SK-N-SH treated with all-trans-retinoic acid at 6 μM for 48 hours (cell line): ENCODE data around the gene SCN8A.

ENCODE experiments used
- ARNTL ChIP-seq: fragments of 450-650 bp; formaldehyde crosslinking; IDR thresholded peaks from 2 replicates; pipeline ENCODE4 v1.5.0; 2020; ENCODE audit warnings: low read depth, mild to moderate bottlenecking, moderate library complexity, borderline replicate concordance
- ESRRG ChIP-seq: fragments of 250-450 bp; sonication (Bioruptor Pico); IDR thresholded peaks from 2 replicates; pipeline ENCODE4 v1.6.1; 2021; ENCODE audit warnings: mild to moderate bottlenecking
- ISL1 ChIP-seq: fragments of 250-450 bp; sonication (Bioruptor Pico); IDR thresholded peaks from 2 replicates; pipeline ENCODE4 v2.1.2; 2022; ENCODE audit warnings: mild to moderate bottlenecking, moderate library complexity
- PPARA ChIP-seq: fragments of 250-450 bp; sonication (Bioruptor Pico); IDR thresholded peaks from 2 replicates; pipeline ENCODE4 v1.5.0; 2020; ENCODE audit warnings: mild to moderate bottlenecking, borderline replicate concordance
- RARB ChIP-seq: fragments of 250-450 bp; sonication (Bioruptor Pico); IDR thresholded peaks from 2 replicates; pipeline ENCODE4 v1.8.0; 2021; ENCODE audit warnings: mild to moderate bottlenecking, moderate library complexity
- TOX ChIP-seq: fragments of 250-450 bp; sonication (Bioruptor Pico); IDR thresholded peaks from 2 replicates; pipeline ENCODE4 v1.8.0; 2021; ENCODE audit warnings: mild to moderate bottlenecking, moderate library complexity, borderline replicate concordance
- ZC3H10 ChIP-seq: fragments of 250-450 bp; sonication (Bioruptor Pico); IDR thresholded peaks from 2 replicates; pipeline ENCODE4 v1.5.1; 2021; ENCODE audit warnings: mild to moderate bottlenecking, moderate library complexity
- ZFP3 ChIP-seq: fragments of 250-450 bp; sonication (Bioruptor Pico); IDR thresholded peaks from 2 replicates; pipeline ENCODE4 v1.5.0; 2020; ENCODE audit warnings: mild to moderate bottlenecking, moderate library complexity
- ZFP30 ChIP-seq: fragments of 450-650 bp; formaldehyde crosslinking; IDR thresholded peaks from 2 replicates; pipeline ENCODE4 v1.5.0; 2022; ENCODE audit warnings: mild to moderate bottlenecking, moderate library complexity
- TF ChIP-seq, protein P1 (sequence below): fragments of 250-450 bp; sonication (Bioruptor Pico); IDR thresholded peaks from 2 replicates; pipeline ENCODE4 v1.8.0; 2020; ENCODE audit warnings: mild to moderate bottlenecking, moderate library complexity, borderline replicate concordance
- TF ChIP-seq, protein P2 (sequence below): fragments of 250-450 bp; sonication (Bioruptor Pico); IDR thresholded peaks from 2 replicates; pipeline ENCODE4 v1.5.1; 2020; ENCODE audit warnings: low read depth, mild to moderate bottlenecking, moderate library complexity
- TF ChIP-seq, protein P3 (sequence below): fragments of 250-450 bp; sonication (Bioruptor Pico); IDR thresholded peaks from 2 replicates; pipeline ENCODE4 v1.5.1; 2021; ENCODE audit warnings: mild to moderate bottlenecking, moderate library complexity
- TF ChIP-seq, protein P4 (sequence below): fragments of 250-450 bp; sonication (Bioruptor Pico); IDR thresholded peaks from 2 replicates; pipeline ENCODE4 v1.5.0; 2020; ENCODE audit warnings: mild to moderate bottlenecking, moderate library complexity
- TF ChIP-seq, protein P5 (sequence below): fragments of 250-450 bp; sonication (Bioruptor Pico); IDR thresholded peaks from 2 replicates; pipeline ENCODE4 v1.8.0; 2021; ENCODE audit warnings: low read depth, mild to moderate bottlenecking, moderate library complexity, borderline replicate concordance

DNA sequence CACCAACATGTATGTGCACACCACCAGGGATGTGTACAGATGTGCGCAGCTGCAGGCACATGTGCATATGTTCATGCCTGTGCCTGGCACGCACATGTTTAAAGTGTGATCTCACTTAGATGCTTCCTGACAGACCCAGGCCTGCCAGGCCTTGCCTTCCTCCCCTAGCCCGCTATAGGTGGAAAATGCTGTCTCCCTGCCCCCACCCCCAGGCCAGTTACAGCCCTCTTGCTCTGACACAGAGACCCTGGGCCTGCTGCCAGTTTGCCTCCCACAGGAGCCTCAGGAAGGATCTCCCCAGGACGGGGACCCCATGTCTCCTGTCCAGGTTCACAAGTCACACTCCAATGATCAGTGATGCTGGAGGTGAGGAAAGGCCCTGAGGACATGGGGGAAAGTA, 235.8 kb downstream of the SCN8A start:
- TF ChIP-seq, protein P1, sequence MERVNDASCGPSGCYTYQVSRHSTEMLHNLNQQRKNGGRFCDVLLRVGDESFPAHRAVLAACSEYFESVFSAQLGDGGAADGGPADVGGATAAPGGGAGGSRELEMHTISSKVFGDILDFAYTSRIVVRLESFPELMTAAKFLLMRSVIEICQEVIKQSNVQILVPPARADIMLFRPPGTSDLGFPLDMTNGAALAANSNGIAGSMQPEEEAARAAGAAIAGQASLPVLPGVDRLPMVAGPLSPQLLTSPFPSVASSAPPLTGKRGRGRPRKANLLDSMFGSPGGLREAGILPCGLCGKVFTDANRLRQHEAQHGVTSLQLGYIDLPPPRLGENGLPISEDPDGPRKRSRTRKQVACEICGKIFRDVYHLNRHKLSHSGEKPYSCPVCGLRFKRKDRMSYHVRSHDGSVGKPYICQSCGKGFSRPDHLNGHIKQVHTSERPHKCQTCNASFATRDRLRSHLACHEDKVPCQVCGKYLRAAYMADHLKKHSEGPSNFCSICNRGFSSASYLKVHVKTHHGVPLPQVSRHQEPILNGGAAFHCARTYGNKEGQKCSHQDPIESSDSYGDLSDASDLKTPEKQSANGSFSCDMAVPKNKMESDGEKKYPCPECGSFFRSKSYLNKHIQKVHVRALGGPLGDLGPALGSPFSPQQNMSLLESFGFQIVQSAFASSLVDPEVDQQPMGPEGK (CRISPR knock-in tag): no peak
- no peak for TF ChIP-seq ESRRG (CRISPR knock-in tag)
- no peak for TF ChIP-seq TOX (CRISPR knock-in tag)
- TF ChIP-seq, protein P2, sequence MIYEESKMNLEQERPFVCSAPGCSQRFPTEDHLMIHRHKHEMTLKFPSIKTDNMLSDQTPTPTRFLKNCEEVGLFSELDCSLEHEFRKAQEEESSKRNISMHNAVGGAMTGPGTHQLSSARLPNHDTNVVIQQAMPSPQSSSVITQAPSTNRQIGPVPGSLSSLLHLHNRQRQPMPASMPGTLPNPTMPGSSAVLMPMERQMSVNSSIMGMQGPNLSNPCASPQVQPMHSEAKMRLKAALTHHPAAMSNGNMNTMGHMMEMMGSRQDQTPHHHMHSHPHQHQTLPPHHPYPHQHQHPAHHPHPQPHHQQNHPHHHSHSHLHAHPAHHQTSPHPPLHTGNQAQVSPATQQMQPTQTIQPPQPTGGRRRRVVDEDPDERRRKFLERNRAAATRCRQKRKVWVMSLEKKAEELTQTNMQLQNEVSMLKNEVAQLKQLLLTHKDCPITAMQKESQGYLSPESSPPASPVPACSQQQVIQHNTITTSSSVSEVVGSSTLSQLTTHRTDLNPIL (CRISPR knock-in tag): no peak
- no peak for TF ChIP-seq ZFP30 (CRISPR knock-in tag)
- no peak for TF ChIP-seq ISL1 (CRISPR knock-in tag)
- TF ChIP-seq ARNTL (CRISPR knock-in tag): no peak
- TF ChIP-seq ZFP3: no peak
- TF ChIP-seq RARB (CRISPR knock-in tag): no peak
- TF ChIP-seq, protein P3, sequence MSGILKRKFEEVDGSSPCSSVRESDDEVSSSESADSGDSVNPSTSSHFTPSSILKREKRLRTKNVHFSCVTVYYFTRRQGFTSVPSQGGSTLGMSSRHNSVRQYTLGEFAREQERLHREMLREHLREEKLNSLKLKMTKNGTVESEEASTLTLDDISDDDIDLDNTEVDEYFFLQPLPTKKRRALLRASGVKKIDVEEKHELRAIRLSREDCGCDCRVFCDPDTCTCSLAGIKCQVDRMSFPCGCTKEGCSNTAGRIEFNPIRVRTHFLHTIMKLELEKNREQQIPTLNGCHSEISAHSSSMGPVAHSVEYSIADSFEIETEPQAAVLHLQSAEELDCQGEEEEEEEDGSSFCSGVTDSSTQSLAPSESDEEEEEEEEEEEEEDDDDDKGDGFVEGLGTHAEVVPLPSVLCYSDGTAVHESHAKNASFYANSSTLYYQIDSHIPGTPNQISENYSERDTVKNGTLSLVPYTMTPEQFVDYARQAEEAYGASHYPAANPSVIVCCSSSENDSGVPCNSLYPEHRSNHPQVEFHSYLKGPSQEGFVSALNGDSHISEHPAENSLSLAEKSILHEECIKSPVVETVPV (CRISPR knock-in tag): no peak
- TF ChIP-seq PPARA (CRISPR knock-in tag): no peak
- TF ChIP-seq, protein P4, sequence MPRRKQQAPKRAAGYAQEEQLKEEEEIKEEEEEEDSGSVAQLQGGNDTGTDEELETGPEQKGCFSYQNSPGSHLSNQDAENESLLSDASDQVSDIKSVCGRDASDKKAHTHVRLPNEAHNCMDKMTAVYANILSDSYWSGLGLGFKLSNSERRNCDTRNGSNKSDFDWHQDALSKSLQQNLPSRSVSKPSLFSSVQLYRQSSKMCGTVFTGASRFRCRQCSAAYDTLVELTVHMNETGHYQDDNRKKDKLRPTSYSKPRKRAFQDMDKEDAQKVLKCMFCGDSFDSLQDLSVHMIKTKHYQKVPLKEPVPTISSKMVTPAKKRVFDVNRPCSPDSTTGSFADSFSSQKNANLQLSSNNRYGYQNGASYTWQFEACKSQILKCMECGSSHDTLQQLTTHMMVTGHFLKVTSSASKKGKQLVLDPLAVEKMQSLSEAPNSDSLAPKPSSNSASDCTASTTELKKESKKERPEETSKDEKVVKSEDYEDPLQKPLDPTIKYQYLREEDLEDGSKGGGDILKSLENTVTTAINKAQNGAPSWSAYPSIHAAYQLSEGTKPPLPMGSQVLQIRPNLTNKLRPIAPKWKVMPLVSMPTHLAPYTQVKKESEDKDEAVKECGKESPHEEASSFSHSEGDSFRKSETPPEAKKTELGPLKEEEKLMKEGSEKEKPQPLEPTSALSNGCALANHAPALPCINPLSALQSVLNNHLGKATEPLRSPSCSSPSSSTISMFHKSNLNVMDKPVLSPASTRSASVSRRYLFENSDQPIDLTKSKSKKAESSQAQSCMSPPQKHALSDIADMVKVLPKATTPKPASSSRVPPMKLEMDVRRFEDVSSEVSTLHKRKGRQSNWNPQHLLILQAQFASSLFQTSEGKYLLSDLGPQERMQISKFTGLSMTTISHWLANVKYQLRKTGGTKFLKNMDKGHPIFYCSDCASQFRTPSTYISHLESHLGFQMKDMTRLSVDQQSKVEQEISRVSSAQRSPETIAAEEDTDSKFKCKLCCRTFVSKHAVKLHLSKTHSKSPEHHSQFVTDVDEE (CRISPR knock-in tag): no peak
- TF ChIP-seq ZC3H10 (CRISPR knock-in tag): no peak
- TF ChIP-seq, protein P5, sequence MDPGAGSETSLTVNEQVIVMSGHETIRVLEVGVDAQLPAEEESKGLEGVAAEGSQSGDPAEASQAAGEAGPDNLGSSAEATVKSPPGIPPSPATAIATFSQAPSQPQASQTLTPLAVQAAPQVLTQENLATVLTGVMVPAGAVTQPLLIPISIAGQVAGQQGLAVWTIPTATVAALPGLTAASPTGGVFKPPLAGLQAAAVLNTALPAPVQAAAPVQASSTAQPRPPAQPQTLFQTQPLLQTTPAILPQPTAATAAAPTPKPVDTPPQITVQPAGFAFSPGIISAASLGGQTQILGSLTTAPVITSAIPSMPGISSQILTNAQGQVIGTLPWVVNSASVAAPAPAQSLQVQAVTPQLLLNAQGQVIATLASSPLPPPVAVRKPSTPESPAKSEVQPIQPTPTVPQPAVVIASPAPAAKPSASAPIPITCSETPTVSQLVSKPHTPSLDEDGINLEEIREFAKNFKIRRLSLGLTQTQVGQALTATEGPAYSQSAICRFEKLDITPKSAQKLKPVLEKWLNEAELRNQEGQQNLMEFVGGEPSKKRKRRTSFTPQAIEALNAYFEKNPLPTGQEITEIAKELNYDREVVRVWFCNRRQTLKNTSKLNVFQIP: no peak
